Fibroblast of gingiva (primary cell): ENCODE measurements around the gene SLC35B1.
"Not testable (repeated sequence)": the region's sequence is repeated elsewhere in the genome, so short reads cannot be mapped to it uniquely, and the experiment has no call there.

Experiments
- DNase-seq: peaks from one replicate; pipeline ENCODE4 v3.0.0-alpha.2; 2011; ENCODE audit warnings: low read depth

SLC35B1 gene

DNA sequence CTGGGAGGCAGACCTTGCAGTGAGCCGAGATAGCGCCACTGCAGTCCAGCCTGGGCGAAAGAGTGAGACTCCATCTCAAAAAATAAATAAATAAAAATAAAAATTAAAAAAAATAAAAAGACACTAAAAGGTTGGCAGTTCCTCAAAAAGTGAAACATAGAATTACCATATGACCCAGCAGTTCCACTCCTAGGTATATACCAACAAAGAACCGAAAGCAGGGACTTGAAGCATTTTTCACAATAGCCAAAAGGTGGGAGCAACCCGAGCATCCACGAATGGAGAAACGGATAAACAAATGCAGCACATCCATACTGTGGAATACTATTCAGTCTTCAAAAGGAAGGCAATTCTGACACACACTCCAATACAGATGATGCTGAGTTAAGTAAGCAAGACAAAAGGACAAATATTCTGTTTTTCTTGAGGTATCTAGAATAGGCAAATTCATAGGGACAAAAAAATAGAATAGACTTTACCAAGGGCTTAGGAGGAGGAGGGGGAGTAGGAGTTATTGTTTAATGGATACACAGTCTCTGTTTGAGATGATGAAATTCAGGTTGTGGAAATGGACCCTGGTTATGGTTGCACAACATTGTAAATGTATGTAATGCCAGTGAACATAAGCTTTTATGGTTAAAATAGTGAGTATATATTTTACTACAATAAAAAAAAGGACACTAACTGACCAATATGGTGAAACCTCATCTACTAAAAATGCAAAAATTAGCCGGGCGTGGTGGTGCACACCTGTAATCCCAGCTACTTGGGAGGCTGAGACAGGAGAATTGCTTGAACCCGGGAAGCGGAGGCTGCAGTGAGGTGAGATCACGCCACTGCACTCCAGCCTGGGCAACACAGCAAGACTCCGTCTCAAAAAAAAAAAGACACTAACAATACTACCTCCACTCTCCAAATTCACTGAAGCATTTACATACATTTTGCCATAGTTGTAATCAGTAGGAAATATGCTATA is 27.0 kb upstream of the SLC35B1 start:
- DNase-seq, result no peak

- DNase-seq, result no peak
Observed at GRCh38 chr17:49731435-49731831, 23.7 kb upstream of the SLC35B1 start.

DNA sequence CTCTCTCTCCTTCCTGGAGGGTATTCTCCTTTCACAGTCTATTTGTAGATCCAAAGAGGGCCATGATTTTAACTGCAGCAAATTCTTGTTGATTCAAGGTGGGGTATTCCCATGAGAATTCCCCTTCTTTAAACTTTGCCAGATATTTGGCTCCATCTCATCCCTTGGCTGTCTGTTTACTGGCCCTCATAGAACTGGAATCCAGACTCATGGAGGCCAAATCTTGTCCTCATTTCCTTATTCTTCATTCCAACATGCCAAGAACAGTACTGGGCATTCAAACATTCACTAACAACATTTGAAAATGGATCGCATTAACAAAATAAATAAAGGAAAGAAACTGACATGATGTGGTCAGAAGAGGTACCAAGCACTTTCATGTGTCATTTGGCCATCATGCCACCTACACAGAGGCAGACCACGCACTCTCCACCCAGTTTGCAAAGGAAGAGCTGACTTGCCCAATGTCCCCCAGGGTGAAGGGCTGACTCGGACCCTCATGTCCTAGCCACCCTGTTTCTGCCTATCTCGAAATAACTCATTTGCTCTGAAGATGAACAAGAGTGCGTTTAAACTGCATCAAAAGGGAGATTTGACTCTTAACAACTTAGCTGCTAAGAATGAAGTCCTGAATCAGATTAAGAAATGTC is 23.1 kb upstream of the SLC35B1 start:
- DNase-seq, result peak; percentile 23

GRCh38 chr17:49730078-49730784 is 22.5 kb upstream of the SLC35B1 start:
- DNase-seq, result peak; percentile 91

- DNase-seq, result no peak
Observed at GRCh38 chr17:49729069-49729468, 21.3 kb upstream of the SLC35B1 start.

- no peak for DNase-seq
Observed at GRCh38 chr17:49728425-49728824, 20.7 kb upstream of the SLC35B1 start.

- no peak for DNase-seq
Observed at GRCh38 chr17:49727380-49727779, 19.6 kb upstream of the SLC35B1 start.

- DNase-seq, result no peak
Observed at GRCh38 chr17:49725452-49726130, 17.8 kb upstream of the SLC35B1 start.

- DNase-seq, result not testable (repeated sequence)
Observed at GRCh38 chr17:49724552-49724951, 16.8 kb upstream of the SLC35B1 start.

DNA sequence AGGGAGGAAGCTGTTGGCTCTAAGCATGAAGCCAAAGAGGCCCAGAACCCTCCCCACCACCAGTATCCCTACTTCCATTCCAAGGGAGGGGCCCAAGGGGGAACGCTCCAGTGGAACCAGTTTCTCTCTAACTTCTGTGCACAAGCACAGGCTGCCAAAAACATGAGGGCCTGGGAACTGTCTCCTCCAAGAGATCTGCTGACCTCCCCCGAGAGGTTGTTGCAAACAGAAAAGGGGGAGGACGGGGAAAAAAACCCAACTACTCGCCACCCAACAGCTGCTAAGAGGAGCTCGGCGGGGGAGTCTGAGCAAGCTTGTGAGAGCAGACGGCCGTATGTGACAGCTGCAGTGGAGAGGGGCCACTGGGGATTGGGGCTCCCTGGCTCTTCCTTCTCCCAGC is 15.7 kb upstream of the SLC35B1 start:
- DNase-seq, result no peak

DNA sequence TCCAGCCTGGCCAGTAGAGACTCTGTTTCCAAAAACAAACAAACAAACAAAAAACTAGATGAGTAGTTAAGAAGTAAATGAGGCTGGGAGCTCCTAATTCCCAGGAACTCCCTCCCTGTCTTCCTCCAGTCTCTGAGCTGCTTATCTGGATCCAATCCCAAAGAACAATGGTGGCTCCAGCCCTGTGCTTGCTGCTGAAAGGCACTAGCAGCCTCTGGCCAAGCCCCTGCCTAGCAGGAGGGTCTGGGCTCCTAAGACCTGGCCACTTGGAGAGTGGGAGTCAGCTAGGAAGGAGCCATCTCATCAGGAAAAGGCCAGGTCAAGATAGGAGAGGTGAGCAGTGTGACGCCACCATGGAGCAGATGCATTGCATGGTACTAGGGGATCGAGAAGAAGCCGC is 14.3 kb upstream of the SLC35B1 start:
- DNase-seq, result no peak

DNA sequence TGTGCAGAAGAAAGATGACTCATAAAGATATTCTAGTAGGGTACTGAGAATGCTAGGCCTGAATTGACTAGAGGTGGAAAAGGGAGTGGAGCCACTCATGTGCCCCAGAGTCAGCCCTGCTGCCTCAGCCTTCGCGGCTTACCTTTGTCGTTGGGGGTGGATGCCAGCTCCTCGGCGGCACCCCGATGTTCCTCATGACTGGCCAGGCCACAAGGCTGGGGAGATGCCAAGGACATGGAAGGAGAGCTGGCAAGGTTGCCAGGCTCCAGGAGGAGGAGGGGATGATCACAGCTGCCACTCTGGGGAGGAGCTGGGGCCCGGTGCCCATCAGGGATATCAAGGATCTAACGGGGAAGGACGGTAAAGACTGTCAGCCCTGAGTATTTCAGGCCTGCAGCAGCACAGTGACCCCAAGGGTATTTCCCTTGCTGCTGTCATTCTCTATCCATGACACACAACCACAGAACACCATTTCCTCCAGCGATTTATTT is 9.7 kb upstream of the SLC35B1 start:
- DNase-seq, result no peak

DNA sequence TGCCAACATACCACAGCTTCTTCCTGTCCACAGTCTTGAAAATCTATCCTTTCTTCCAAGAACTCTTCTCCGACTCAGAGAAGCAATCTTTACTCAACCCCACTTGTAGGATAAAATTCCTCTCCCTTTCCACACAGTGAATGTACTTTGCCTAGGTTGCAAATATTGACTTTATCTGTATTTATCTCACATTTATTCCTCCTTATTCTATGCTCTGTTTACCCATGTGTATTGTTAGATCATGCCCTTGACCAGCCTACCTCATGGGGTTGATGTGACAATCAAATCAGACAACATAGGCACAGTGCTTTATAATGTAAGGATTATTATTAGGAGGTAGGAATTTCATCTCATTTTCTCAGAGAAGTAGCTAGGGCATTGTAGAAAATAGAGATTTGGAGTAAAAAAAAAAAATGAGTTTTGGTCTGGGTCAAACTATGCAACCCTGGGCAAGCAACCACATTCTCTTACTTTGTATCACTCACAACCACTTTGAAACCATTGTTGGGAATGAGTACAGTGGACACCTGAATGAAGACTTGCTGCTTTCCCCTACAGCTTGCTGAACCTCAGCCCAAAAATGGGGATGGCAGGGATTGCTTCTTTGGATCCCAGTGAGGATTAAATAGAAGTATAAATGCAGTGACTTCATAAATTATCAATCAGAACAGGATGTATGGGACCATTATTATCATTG is 9.1 kb upstream of the SLC35B1 start:
- DNase-seq, result no peak

GRCh38 chr17:49715717-49716279 is 8.0 kb upstream of the SLC35B1 start:
- DNase-seq, result no peak

GRCh38 chr17:49715216-49715615 is 7.5 kb upstream of the SLC35B1 start:
- DNase-seq, result no peak

DNA sequence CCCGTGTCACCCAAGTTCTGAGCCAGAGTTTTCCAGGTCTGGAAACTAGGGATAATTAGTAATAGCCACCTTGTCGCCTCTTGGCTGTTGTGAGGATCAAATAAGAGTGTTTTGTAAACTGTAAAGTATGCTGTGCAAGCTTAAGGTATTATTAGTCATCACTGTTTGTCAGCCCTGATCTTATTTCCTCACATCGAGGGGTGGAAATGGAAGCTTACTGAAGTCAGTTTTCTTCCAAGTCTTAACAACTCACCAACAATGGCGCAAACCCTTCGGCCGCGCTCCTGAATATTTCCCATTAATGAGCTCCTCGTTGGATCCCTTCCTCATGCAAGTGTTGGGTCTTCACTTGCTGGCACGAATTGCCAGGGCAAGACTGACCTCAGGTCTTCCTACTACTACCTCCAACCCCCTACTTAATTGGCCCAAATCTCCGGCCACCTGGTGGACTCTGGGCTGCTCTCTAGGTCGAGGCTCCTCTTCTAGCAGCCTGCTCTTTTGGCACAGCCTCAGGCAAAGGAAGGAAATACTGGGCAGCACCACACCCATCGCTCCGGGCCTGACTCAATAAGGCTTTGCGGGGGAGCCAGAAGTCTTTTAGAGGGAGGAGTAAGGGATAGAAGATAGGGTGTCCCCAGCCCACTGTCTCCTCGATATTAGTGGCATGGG is 885 bp upstream of the SLC35B1 start:
- no peak for DNase-seq

- no peak for DNase-seq
Observed at GRCh38 chr17:49707246-49707607, 537 bp downstream of the SLC35B1 start.

GRCh38 chr17:49705254-49705653 is 2.5 kb downstream of the SLC35B1 start:
- DNase-seq, result no peak

GRCh38 chr17:49703557-49704277 is 4.0 kb downstream of the SLC35B1 start:
- DNase-seq, result peak; percentile 54

DNA sequence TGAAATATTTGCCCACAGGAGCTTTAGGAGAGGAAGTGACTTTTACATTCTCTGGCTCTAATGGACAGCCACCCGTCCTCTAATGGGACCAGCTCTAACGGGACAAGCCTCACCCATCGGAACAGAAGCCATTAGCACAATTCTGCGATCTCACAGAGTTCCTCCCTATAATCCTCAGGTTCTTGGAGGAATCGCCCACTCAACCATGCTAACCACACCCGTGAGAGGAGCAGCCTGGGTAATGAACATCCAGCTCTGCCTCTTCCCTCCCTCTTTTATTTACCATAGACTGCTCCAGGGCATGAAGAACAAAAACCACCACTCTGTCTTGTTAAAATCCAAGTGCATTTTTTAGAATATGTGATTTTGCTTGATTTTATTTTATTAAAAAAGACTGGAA is 6.8 kb downstream of the SLC35B1 start:
- DNase-seq, result no peak
